HPDE6-E6E7 (cell line): ENCODE data around the gene TM4SF5.

Experiments used
- DNase-seq: peaks from one replicate; pipeline ENCODE4 v3.0.0; 2011; ENCODE audit warnings: missing footprints; ENCODE audit errors: extremely low spot score

The TM4SF5 gene, protein sequence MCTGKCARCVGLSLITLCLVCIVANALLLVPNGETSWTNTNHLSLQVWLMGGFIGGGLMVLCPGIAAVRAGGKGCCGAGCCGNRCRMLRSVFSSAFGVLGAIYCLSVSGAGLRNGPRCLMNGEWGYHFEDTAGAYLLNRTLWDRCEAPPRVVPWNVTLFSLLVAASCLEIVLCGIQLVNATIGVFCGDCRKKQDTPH

DNA sequence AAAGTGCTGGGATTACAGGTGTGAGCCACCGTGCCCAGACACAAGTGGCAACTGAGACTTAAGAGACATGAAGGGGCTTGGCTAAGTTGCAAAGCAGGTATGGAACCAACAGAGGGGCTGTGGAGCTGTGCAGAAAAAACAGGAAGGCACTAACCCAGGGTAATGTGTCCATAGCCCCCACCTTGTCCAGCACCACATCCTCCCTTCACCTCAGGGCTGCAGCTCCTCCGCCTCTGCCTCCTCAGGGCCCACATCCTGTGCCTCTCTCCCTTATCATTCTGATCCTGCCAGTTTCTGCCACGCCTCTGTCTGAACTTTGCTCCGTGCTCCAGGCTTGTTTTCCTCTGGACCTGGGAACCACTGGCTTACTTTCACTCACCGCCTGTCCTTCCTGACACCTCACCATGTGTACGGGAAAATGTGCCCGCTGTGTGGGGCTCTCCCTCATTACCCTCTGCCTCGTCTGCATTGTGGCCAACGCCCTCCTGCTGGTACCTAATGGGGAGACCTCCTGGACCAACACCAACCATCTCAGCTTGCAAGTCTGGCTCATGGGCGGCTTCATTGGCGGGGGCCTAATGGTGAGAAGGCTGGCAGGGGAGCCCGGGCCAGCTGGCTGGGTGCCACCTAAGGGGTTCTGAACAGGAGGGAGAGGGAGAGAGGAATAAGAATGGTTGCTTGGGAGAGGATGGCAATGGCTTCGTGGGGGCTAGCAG, at the start of gene TM4SF5:
Gene TM4SF5 (plus strand): TSS at position 368 of the 716 bp plus-strand sequence. CDS start 37 bp downstream, at position 405.
- DNase-seq = no peak

DNA sequence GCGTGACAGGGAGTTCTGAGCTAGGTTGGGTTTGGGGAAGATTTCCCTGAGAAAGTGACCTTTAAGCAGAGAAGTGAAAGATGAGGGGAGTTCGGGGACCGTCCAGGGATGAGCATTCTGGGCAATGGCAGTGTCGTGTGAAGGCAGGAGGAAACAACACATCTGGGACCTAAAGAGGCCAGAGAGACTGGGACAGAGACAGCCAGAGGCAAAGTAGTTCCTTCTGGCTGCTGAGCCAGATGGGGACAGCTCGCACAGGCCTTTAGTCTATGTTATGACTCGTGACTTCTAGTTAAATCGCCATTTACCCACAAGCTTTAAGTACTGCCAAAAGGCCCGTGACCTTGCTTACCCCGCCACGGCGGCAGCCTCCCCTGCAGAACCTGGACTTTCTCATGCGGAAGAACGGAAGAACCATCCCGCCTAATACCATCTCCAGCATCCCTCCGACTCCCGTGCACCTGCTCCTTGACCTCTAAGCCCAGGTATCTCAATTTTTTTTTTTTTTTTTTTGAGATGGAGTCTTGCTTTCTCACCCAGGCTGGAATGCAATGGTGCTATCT, 48.9 kb upstream of the TM4SF5 start:
- no peak for DNase-seq

DNA sequence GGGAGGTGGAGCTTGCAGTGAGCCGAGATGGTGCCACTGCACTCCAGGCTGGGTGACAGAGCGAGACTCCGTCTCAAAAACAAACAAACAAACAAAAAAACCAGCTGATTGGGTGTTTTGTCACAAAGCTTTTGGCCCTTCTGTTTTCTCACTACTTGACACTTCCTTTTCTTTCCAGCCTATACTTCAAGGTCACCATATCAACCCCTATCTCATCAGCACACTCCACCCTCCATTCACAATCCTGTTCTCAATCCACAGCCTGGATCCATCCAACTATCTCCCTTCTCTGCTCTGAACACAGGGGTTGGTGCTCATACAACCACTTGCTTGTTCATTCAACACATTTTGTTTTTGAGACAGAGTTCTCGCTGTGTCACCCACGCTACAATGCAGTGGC, 47.0 kb upstream of the TM4SF5 start:
- no peak for DNase-seq

DNA sequence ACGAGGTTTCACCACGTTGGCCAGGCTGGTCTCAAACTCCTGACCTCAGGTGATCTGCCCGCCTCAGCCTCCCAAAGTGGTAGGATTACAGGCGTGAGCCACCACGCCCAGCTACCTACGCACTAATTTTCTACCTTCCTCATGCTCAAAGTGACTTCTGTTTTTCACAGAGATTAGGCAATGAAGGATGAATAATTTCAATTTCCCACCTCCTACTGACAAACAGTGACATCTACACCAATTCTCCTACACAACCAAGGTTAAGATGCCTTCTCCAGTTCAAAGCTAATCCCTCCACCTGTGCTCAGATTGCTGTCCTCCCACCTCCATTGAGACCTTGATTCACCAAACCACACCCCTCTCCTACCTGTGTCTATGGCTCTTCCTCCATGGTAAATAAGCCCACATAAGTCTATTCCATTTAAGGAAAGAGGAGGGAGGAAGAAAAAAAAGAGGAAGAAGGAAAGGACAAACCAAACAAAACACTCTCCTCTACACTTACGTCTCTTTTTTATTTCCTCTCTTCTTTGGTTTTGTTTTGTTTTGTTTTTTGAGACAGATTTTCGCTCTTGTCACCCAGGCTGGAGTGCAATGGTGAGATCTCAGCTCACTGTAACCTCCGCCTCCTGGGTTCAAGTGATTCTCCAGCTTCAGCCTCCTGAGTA, 45.9 kb upstream of the TM4SF5 start:
- no peak for DNase-seq

DNA sequence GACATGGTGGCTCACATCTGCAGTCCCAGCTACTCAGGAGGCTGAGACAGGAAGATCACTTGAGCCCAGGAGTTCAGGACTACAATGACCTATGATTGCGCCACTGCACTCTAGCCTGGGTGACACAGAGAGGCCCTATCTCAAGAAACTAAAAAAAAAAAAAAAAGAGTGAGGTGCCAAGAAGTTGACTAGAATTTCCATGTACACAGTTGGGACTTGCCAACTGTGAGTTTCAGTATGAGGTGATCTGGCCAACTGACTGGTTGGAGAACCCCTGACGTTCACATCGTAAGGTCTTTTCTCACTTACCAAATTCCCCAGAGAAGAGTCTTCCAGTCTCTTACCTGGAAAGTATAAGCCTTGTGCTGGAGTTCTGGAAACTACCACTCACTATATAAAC, 43.6 kb upstream of the TM4SF5 start:
- DNase-seq = no peak

DNA sequence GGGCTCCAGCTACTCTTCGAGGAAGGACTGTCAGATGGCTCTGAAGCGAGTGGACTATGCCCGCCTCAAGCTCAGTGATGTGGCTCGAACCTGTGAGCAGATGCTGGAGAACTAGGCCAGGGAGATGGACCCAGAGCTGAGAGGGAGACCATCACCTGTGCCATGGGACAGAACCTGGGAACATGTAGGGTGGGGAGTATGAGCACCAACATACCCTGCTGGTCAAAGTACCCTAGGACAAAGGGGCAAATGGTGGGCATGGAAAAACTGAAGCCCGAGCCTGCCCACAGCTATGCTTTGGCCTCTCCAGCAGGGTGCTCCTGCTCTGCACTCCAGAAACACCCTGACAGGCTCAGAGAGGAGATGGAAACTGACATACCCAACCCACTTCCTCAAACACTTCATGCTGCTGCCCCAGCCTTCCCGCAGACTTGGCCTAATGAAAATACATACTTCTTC, 38.6 kb upstream of the TM4SF5 start:
- no peak for DNase-seq

DNA sequence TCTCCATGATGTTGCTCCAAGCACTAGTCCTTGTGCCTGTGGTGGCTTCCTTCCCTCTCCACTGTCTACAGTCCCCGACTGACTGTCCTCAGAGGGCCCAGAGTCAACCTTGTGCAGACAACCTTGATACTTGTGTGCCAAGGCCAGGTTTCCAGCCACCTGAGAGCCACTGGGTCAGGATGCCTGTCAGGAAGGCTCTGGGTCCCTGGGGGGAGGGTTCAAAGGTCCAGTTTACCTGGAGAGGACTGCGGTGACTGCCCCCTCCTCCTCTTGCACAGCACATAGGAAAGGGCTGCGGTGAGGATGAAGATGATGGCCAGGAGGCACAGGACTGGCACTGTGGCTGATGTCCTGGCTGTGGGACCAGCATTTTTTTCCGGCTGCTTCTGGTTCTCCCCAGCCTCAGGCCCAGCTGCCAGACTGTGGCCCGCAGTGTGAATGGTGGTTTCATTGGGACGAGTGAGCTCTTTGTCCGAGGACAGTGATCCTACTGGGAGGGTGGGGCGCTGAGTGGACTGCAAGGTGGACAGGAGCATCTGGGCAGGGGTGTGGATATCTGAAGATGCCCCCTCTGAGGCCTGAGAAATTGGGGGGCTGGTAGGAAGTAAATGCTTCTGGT, 36.7 kb upstream of the TM4SF5 start:
- DNase-seq = no peak

DNA sequence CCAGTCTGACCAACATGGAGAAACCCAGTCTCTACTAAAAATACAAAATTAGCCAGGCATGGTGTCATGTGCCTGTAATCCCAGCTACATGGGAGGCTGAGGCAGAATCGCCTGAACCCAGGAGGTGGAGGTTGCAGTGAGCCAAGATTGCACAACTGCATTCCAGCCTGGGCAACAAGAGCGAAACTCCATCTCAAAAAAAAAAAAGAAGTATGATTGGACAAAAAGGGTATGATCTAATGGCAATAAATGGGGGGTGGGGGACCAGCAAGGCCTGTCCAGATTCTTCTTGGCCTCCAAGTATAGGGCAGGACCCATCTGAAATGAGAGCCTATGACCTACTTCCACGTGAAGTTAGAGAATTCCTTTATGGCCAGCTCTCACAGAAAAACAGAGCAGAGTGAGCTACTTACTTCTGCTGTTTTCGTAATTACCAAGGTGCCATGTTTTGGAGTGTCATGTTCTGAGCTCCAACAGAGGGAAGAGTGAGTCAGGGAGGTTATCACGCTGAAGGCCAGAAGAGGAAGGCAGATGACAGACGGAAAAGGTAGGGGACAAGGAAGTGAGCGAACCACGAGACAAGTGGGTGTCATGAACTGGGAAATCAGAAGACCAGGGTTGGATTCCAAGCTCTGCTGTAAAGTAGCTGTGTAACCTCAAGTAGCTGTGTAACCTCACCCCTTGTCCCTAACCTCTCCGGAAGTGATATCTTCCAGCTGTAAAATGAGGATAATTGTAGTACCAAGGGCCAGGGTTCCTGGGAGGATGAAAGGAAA, 35.6 kb upstream of the TM4SF5 start:
- DNase-seq = no peak

DNA sequence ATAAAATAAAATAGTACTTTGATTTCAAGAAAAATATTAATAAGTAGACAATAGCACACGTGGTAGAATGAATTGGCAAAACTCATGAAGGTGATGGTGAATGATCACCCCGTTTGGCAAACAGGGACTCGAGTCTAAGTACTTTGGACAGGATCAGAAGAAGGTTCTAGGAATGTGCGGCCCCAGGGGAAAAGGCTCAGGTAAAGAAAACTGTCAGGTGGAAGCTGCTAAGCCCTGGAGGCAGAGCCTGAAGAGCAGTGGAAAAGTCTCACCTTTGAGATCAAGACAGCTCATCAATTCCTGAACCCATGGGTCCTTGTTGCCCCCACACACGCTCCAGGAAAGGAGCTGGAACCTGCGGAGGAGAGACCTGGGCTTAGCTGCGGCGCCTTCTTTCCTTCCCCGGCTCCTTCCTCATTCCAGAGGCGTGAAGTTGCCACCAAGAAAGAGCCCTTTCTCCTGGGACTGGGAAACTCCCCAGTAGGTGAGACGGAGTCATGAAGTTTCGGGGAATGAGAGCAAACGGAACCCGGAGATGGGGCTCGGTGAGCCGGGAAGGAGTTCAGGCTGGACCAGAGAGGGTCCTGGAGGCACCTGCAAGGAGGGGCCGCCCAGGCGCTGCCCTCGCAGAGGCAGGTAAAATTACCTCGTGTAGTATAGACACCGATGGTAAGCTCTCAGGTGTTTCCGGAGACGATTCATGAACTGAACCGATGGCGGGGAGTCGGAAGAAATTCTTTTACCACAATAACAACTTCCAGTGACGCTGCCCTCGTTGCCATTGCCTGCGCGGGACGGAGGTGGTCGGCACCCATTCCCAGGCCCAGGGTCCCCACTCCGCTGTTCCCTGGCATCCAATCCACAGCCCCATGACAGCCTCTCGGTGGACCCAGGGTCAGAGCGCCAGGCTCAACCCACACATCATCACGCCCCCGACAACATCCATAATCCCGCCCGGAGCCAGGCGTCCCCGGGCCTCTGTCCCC, 33.3 kb upstream of the TM4SF5 start:
- peak; percentile 74 for DNase-seq

DNA sequence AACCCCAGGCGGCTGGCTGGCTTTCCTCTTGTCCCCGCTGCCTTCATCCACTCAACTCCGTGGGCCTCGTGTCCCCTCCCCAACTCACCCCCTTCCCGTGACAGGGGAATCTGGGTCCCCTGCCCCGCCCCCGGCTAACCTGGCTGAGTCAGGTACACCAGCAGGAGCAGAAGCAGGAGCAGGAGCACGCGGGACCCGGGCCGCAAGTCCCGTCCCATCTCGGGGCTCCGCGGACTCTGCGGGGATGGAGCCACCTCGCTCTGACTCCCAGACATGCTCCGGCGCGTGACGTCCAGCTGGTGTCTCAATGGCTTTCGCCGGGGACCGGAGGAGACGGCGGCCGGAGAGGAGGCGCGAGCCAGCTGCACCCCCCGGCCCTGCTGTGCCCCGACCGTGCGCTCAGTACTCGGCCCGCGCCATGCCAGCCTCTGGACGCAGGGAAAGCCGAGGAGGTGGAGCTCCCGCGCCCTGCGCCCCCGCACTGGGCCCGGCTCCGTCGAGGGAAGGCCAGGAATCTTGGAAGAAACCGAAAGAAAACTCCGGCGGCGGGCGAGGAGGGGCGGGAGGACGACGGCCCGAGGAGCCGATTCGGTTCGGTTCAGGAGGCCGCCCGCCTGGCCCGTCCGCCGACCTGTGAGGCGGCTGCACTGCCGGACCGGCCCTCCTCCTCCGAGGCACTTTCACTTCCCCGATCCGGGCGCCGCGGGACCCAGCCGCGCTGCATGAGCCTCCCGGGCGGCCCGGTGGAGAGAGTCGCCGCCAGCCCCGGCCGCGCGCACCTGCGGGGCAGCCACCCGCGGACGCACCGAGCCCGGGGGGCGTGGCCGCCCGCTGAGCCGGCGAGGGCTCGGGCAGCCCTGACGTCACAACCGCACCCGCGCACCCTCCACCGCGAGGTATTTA, 32.3 kb upstream of the TM4SF5 start, which contains the start of the genes CXCL16 and ZMYND15:
Gene CXCL16 (minus strand): TSS at position 807 of the 903 bp plus-strand sequence. CDS start 589 bp downstream, at position 218.
Gene ZMYND15 (plus strand): TSS at position 712 of the 903 bp plus-strand sequence. CDS start 716 bp downstream, outside the sequence.
- DNase-seq = peak; percentile 81

DNA sequence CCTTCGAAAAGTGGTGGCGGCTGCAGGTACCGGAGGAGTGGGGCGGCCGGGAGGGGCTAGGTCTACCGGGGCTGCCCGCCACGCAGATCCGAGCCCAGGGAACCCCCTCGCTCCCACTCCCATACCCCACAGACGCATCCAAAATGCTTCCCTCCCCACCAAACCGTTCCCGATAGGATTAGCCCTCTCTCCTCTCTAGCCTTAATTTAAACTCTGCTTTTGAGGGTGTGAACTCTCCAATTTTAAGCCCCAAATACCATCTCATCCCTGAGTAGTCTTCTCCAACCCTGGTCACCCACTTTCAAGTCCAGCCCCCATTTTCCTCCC, 31.7 kb upstream of the TM4SF5 start:
- DNase-seq = no peak

DNA sequence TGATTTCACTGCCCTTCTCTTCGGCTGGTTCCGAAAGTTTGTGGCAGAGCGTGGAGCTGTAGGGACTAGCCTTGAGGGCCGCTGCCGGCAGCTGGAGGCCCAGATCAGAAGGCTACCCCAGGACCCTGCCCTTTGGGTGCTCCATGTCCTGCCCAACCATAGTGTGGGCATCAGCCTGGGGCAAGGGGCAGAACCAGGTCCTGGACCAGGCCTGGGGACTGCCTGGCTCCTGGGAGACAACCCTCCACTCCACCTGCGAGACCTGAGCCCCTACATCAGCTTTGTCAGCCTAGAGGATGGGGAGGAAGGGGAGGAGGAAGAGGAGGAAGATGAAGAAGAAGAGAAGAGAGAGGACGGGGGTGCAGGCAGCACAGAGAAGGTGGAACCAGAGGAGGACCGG, 31.1 kb upstream of the TM4SF5 start:
- no peak for DNase-seq

DNA sequence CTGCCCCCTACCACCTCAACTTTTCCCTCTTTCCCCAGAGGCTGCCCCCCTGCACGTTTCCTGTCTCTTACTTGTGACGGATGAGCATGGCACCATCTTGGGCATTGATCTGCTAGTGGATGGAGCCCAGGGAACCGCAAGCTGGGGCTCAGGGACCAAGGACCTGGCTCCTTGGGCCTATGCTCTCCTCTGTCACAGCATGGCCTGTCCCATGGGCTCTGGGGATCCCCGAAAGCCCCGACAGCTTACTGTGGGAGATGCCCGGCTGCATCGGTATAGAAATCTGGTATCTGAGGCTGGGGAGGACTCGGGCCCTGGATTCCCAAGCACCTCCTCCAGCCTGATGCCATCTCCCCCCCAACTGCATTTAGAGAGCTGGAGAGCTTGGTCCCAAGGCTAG, 30.1 kb upstream of the TM4SF5 start:
- no peak for DNase-seq

DNA sequence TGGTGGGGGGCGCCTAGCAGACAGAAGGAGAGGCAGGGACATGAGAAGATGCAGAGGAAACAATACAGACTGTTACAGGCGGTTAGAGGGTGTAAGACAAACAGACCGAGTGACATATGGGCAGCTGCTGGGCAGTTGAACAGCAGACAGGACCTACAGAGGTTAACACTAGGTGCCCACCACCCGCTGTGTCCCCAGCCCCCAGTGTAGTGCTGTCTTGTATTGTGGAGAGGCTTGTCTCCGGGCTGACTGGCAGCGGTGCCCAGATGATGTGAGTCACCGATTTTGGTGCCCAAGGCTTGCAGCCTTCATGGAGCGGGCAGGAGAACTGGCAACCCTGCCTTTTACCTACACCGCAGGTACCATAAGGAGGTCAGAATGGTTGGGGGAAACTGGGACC, 29.6 kb upstream of the TM4SF5 start:
- DNase-seq = no peak

DNA sequence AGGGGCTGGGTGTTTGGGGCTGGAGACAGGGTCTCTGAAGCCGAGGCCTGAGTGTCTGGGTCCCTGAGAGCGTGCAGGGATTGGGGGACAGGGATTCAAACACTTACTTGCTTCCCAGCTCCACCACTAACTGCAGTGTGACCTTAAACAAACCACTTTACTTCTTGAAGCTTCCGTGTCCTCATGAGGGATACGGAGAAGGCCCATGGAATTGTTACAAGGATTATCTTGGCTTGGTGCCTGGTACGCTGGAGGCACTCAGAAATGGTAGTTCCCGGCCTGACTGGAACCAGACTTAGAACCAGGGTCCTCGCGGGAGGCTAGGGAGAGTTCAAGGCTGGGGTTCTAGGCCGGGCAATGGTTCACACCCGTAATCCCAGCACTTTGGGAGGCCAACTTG, 29.1 kb upstream of the TM4SF5 start:
- no peak for DNase-seq

DNA sequence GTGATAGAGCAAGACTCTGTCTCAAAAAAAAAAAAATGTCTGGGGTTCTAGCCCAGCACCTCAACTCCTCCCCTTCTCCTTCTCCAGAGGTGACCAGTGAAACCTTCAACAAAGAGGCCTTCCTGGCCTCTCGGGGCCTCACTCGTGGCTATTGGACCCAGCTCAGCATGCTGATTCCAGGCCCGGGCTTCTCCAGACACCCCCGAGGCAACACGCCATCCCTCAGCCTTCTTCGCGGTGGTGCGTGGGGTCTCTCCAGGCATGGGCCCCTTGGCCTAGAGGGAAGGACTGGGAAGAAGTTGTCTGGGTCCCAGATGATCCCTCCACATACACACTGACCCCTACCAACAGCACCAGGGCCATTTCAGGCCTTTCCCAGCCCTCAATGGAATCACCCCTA, 28.5 kb upstream of the TM4SF5 start:
- no peak for DNase-seq

DNA sequence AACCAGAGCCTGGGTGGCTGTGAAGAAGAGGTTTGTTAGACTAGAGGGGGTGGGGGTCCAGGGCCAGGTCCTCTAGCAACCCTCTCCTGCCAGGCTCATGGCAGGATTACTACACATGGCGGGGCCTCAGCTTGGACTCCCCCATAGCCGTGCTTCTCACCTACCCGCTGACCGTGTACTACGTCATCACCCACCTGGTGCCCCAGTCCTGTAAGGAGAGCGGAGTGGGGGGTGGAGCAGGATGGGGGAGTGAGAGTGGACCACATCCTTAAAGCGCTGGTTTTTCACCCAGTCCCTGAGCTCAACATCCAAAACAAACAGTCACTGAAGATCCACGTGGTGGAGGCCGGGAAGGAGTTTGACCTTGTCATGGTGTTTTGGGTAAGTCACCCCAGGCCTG, 27.8 kb upstream of the TM4SF5 start:
- DNase-seq = no peak

DNA sequence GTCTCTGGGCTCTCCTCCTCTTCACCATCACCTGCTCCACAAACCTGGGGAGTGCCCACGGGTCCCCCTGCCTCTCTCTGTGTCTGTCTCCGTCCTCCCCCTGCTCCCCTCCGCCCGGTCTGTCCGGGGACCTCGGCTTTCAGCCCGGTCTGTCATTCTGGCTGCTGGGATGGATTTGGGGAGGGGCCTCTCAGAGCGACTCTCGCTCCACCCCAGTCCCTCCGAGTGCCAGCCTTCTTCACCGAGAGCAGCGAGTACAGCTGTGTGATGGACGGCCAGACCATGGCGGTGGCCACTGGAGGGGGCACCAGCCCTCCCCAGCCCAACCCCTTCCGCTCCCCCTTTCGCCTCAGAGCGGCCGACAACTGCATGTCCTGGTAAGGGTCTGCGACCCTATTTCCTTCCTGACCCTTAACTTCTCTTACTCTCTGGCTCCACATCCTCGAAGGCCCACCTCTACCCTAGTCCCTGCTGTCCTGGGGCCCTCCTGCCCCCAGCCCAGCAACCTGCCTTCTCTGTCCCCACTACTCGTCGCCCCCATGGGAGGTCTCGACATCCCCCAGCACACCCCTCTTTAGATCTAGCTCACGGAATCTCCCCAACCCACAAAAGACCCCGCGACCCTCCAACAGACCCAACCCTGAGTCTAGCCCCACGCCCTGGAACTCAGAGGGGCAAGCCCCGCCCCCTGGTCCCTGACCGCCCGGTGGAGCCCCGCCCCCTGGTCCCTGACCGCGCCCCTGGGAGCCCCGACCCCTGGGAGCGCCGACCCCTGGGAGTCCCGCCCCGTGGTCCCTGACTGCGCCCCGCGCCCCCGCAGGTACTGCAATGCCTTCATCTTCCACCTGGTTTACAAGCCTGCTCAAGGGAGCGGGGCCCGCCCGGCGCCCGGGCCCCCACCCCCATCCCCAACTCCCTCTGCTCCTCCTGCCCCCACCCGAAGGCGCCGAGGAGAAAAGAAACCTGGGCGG, 26.4 kb upstream of the TM4SF5 start:
- DNase-seq = no peak
